Ramos (cell line): Measurements from ENCODE around the gene FBLN1.

Experiments
- in situ Hi-C: fragments of 300-500 bp; cut with MboI; formaldehyde crosslinking; loops from one replicate; pipeline ENCODE4 v1.14.3; 2022; ENCODE audit warnings: low sequenced_read_pairs; ENCODE audit not compliant: unreplicated experiment

FBLN1 gene

GRCh38 chr22:45626198-45626651 is 123.5 kb downstream of the FBLN1 start:
- in situ Hi-C loops, result no loop called here

GRCh38 chr22:45627489-45628233 is 125.0 kb downstream of the FBLN1 start:
- in situ Hi-C loops, result no loop called here

GRCh38 chr22:45628515-45628914 is 125.8 kb downstream of the FBLN1 start:
- in situ Hi-C loops, result no loop called here

- in situ Hi-C loops, result no loop called here
These were observed 126.9 kb downstream of the FBLN1 start for GRCh38 chr22:45629469-45630089.

- in situ Hi-C loops, result no loop called here
These were observed 127.8 kb downstream of the FBLN1 start for GRCh38 chr22:45630436-45630835.

- in situ Hi-C loops, result no loop called here
These were observed 128.6 kb downstream of the FBLN1 start for GRCh38 chr22:45631140-45631840.

GRCh38 chr22:45631841-45632238 is 129.2 kb downstream of the FBLN1 start:
- in situ Hi-C loops, result no loop called here

GRCh38 chr22:45632791-45633515 is 130.3 kb downstream of the FBLN1 start:
- in situ Hi-C loops, result no loop called here

GRCh38 chr22:45636683-45637082 is 134.0 kb downstream of the FBLN1 start:
- in situ Hi-C loops, result no loop called here

GRCh38 chr22:45638197-45638596 is 135.5 kb downstream of the FBLN1 start:
- in situ Hi-C loops, result no loop called here

- in situ Hi-C loops, result no loop called here
These were observed 136.4 kb downstream of the FBLN1 start for GRCh38 chr22:45638834-45639746.

- in situ Hi-C loops, result loop anchor here (5.0 to 10.0 kb wide), 2 partner anchors 205 to 343 kb away; no protein-coding TSS in a partner anchor
These were observed 137.0 kb downstream of the FBLN1 start for GRCh38 chr22:45639747-45640102.

GRCh38 chr22:45640291-45640940 is 137.7 kb downstream of the FBLN1 start:
- in situ Hi-C loops, result loop anchor here (5.0 to 10.0 kb wide), 2 partner anchors 204 to 342 kb away; no protein-coding TSS in a partner anchor

GRCh38 chr22:45640941-45641621 is 138.4 kb downstream of the FBLN1 start:
- in situ Hi-C loops, result loop anchor here (5.0 to 10.0 kb wide), 2 partner anchors 204 to 341 kb away; no protein-coding TSS in a partner anchor

- in situ Hi-C loops, result loop anchor here (5.0 to 10.0 kb wide), 2 partner anchors 202 to 339 kb away; no protein-coding TSS in a partner anchor
These were observed 140.3 kb downstream of the FBLN1 start for GRCh38 chr22:45642986-45643385.

- in situ Hi-C loops, result loop anchor here (5.0 to 10.0 kb wide), 2 partner anchors 200 to 338 kb away; no protein-coding TSS in a partner anchor
These were observed 142.0 kb downstream of the FBLN1 start for GRCh38 chr22:45644714-45645113.

- in situ Hi-C loops, result loop anchor here (10.0 kb wide), 1 partner anchor 200 kb away; no protein-coding TSS in a partner anchor
These were observed 142.5 kb downstream of the FBLN1 start for GRCh38 chr22:45645150-45645525.
